ENCODE results near the gene ASB18. TPM values are rescaled to one million over a fixed set of nuclear protein-coding genes. Genes with fewer than 3 reads are reported as not detected.
A peak's percentile ranks its signal among the peaks of the same experiment; 100 is the strongest.

ASB18 gene
- total and polyA plus RNA-seq, 8 donors, result 0.05 to 0.07 (median 0.06) TPM; not detected in 5

- H3K4me1 ChIP-seq, result no peaks in the 10 kb centered on the region
- no peaks in the 10 kb centered on the region for H3K36me3 ChIP-seq
- no peak for ATAC-seq
- H3K9me3 ChIP-seq, result no peaks in the 10 kb centered on the region
- DNase-seq, result no peak
- no peak overlapping the region for H3K27ac ChIP-seq
- TF ChIP-seq CTCF (IDR thresholded peaks at IDR 0.05), result no peak
- intact Hi-C loops (cut with DNase I), result no loop called here
- no peak overlapping the region for H3K4me3 ChIP-seq
- no peaks in the 10 kb centered on the region for H3K27me3 ChIP-seq
Measured at GRCh38 chr2:236194786-236195185, 69.4 kb downstream of the ASB18 start.

GRCh38 chr2:236193026-236193425, 71.2 kb downstream of the ASB18 start:
- H3K27ac ChIP-seq, result no peak overlapping the region
- no peak overlapping the region for H3K4me3 ChIP-seq

GRCh38 chr2:236190674-236191073, 73.5 kb downstream of the ASB18 start:
- Histone ChIP-seq H3K4me3 (no peak overlapping the region), H3K36me3 (no peaks in the 10 kb centered on the region), H3K27me3 (no peaks in the 10 kb centered on the region), H3K9me3 (no peaks in the 10 kb centered on the region), H3K27ac (no peak overlapping the region), H3K4me1 (no peaks in the 10 kb centered on the region)
- DNase-seq (no peak), ATAC-seq (no peak)
- no peak for TF ChIP-seq CTCF (IDR thresholded peaks at IDR 0.05)
- intact Hi-C loops (cut with DNase I), result no loop called here

More at GRCh38 chr2:236193026-236193425, 71.2 kb downstream of the ASB18 start:
- TF ChIP-seq CTCF (IDR thresholded peaks at IDR 0.05), result no peak
- no peaks in the 10 kb centered on the region for H3K4me1 ChIP-seq
- H3K27me3 ChIP-seq, result no peaks in the 10 kb centered on the region
- ATAC-seq (no peak), DNase-seq (no peak)
- intact Hi-C loops (cut with DNase I), result no loop called here
- no peaks in the 10 kb centered on the region for H3K9me3 ChIP-seq
- H3K36me3 ChIP-seq, result no peaks in the 10 kb centered on the region

- intact Hi-C loops (cut with DNase I), result loop anchor here in 1 of 2 donors (5.0 kb wide), 1 partner anchor 417 kb away; no protein-coding TSS in a partner anchor
- peaks cover 17 to 44% of the 10 kb centered on the region in 2 donors for H3K27me3 ChIP-seq
- H3K27ac ChIP-seq, result no peak overlapping the region
- H3K9me3 ChIP-seq, result peaks cover 0 to 2% of the 10 kb centered on the region in 2 donors
- no peaks in the 10 kb centered on the region for H3K36me3 ChIP-seq
- H3K4me3 ChIP-seq, result no peak overlapping the region
- no peak for DNase-seq
- TF ChIP-seq CTCF (IDR thresholded peaks at IDR 0.05), result no peak
- no peaks in the 10 kb centered on the region for H3K4me1 ChIP-seq
- no peak for ATAC-seq
Measured at GRCh38 chr2:236184701-236185100, 79.5 kb downstream of the ASB18 start.

GRCh38 chr2:236180831-236181453, 83.3 kb downstream of the ASB18 start:
- no peaks in the 10 kb centered on the region for H3K36me3 ChIP-seq
- peak; percentile 52 to 59 for TF ChIP-seq CTCF (IDR thresholded peaks at IDR 0.05)
- H3K27me3 ChIP-seq, result peaks cover 54 to 82% of the 10 kb centered on the region in 2 donors
- peaks cover 7 to 13% of the 10 kb centered on the region in 2 donors for H3K4me1 ChIP-seq
- DNase-seq (peak in 1 of 4 donors; percentile 62), ATAC-seq (peak; percentile 67)
- intact Hi-C loops (cut with DNase I), result loop anchor here in 1 of 2 donors (5.0 kb wide), 1 partner anchor 414 kb away; no protein-coding TSS in a partner anchor
- H3K27ac ChIP-seq, result no peak overlapping the region
- H3K9me3 ChIP-seq, result peaks cover 0 to 2% of the 10 kb centered on the region in 2 donors
- H3K4me3 ChIP-seq, result no peak overlapping the region
